ENCODE measurements around the gene RALGAPA1.
"Not testable (repeated sequence)": the region's sequence is repeated elsewhere in the genome, so short reads cannot be mapped to it uniquely, and the experiment has no call there.

RALGAPA1 gene

GRCh38 chr14:35761922-35762321 is 47.2 kb downstream of the RALGAPA1 start:
- DNase-seq (ENCODE audit: low read depth in 2 of 2) = no peak

DNA sequence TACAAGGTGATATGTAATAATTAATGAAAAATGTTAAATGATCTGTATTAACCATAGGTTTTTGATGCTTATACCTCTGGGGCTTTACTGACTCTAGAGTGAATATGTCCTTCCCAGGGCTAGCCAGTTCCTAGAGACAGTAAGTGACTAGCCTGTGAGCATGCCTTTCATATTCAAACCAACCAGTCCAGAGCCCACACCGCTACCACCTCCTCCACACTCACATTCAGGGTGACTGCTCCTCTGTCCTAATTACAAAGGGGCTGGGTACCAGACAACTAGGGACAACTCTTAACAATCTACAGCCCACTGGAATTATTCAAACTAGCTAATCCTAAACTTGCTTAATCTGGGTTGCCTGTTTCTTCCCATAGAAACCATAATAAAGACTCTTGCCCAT is 49.0 kb downstream of the RALGAPA1 start:
- no peak for DNase-seq (ENCODE audit: low read depth in 2 of 2)

- DNase-seq (ENCODE audit: low read depth in 2 of 2) = no peak
These were observed 50.5 kb downstream of the RALGAPA1 start for GRCh38 chr14:35758523-35759129.

GRCh38 chr14:35754671-35755070 is 54.4 kb downstream of the RALGAPA1 start:
- no peak for DNase-seq (ENCODE audit: low read depth in 2 of 2)

DNA sequence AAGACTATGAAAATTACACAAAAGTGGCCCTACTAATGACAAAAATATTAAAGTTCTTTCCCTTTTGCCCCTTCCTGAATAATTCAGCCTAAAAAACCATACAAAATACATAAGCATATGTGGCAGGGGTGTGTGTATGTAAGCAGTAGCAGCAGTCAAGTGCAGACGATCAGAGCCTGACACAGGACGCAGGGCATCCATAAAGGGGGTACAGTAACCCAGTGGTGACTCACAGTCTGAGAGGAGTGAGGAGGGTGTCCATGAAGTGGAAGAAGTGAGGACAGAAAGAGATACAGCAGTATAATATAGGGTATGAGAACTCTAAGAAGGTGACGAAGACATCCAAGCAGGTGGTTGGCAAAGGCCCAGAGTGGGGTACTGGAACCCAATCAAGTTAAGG is 56.7 kb downstream of the RALGAPA1 start:
- no peak for DNase-seq (ENCODE audit: low read depth in 2 of 2)

DNA sequence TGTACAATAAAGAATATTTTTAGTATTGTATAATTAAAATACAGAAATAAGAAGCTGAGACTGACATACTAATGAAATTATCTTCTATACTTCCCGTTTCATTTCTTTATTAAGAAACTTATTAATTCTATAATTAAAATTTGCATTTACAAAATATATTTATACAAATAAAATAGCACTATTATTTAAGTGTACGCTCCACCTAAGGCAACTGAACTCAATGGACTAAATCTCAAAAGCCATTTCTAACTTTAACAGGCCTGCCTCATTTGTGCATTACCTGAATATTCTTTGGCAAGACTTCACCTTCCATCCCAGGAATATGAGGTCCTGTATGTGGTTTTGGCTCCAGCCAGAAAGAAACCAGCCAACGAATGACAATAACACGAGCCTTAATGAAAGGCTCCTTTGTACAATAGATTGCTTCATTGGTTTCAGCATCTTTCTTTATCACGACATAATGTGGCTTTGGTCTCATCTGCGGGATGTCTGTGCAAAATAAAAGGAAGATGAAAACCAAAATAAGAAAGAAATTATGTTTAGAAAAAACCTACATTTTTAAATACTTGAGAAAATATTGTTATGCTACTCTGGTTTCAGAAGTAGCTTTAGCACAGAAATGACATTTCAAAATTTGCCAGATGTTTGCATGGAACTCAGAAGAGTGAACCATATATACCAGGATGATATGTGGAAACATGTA is 58.7 kb downstream of the RALGAPA1 start:
- DNase-seq (ENCODE audit: low read depth in 2 of 2) = no peak

DNA sequence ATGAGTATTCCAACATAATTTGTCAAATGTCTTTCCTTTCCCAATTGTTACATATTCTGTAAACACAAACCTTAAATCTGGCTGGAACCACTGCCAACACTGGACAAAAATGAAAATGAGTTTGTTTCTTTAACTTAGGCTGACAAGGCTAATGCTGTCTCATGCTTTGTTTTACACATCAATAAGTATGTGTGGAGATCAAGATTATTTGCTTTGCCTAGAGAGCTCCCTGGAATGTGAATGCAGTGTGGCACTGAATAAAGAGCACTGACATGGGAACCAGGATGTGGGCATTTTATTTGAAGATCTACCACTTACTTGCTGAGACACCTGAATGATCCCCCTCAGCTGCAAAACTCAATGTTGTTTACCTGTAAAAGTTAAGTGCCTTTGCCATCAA is 61.7 kb downstream of the RALGAPA1 start:
- DNase-seq (ENCODE audit: low read depth in 2 of 2) = no peak

GRCh38 chr14:35742442-35742841 is 66.7 kb downstream of the RALGAPA1 start:
- no peak for DNase-seq (ENCODE audit: low read depth in 2 of 2)

DNA sequence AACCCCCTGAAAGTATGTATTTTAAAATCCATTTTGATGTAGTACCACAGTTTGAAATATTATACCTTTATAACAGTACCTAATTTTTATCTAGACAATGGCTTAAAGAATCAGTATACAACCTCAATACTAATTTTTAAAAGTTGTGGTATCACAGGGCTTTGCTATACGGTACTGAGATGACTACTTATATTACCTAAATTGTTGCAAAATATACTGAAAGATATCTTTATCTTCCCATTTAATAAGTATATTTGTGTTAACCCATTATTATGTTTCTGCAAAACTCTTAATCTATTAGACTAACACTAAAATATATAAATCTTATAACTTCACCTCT is 67.1 kb downstream of the RALGAPA1 start:
- DNase-seq (ENCODE audit: low read depth in 2 of 2) = no peak

GRCh38 chr14:35741345-35742031 is 67.6 kb downstream of the RALGAPA1 start:
- no peak for DNase-seq (ENCODE audit: low read depth in 2 of 2)

- DNase-seq (ENCODE audit: low read depth in 2 of 2) = no peak
These were observed 68.9 kb downstream of the RALGAPA1 start for GRCh38 chr14:35740215-35740614.

DNA sequence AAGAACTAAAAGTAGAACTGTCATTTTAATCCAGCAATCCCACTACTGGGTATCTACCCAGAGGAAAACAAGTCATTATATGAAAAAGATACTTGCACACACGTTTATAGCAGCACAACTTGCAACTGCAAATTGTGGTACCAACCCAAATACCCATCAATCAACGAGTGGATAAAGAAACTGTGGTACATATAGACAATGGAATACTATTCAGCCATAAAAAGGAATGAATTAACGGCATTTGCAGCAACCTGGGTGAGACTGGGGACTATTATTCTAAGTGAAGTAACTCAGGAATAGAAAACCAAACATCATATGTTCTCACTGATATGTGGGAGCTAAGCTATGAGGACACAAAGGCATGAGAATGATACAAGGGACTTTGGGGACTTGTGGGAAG is 73.9 kb downstream of the RALGAPA1 start:
- not testable (repeated sequence) for DNase-seq (ENCODE audit: low read depth in 2 of 2)

- not testable (repeated sequence) for DNase-seq (ENCODE audit: low read depth in 2 of 2)
These were observed 75.6 kb downstream of the RALGAPA1 start for GRCh38 chr14:35733510-35733909.

DNA sequence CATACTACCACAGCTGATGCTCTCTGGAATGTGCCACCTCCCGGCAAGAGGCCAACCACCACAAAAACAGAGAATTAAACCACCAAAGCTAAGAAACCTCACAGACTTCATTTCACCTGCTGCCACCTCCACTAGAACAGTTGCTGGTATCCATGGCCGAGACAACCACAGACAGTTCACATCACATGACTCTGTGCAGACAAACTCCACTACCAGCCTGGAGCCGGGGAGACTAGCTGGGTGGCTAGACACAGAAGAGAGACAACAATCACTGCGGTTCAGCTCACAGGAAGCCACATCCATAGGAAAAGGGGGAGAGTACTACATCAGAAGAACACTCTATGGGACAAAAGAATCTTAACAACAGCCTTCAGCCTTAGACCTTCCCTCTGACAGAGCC is 78.2 kb downstream of the RALGAPA1 start:
- no peak for DNase-seq (ENCODE audit: low read depth in 2 of 2)

DNA sequence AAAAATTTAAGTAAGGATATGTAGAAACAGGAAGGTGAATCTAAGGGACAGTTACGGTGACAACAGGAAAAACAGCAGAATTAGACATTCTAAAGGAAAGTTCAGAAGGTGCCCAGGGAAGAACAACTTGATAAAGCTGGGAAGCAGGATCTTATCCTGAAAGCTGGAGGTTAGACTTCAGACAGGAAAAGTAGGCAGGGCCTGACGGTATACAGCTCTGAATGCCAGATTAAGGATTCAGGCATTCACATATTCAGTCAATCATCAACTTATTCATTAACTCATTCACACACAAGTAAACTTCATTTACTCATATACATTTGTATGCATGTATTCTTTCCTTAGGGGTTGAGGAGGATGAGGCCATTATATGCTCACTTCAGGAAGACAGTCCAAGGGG is 81.3 kb downstream of the RALGAPA1 start:
- DNase-seq (ENCODE audit: low read depth in 2 of 2) = no peak

GRCh38 chr14:35725930-35726329 is 83.2 kb downstream of the RALGAPA1 start:
- no peak for DNase-seq (ENCODE audit: low read depth in 2 of 2)

- no peak for DNase-seq (ENCODE audit: low read depth in 2 of 2)
These were observed 94.0 kb downstream of the RALGAPA1 start for GRCh38 chr14:35715079-35715478.

GRCh38 chr14:35712466-35712865 is 96.6 kb downstream of the RALGAPA1 start:
- DNase-seq (ENCODE audit: low read depth in 2 of 2) = no peak

GRCh38 chr14:35708062-35708461 is 101.0 kb downstream of the RALGAPA1 start:
- DNase-seq (ENCODE audit: low read depth in 2 of 2) = no peak

DNA sequence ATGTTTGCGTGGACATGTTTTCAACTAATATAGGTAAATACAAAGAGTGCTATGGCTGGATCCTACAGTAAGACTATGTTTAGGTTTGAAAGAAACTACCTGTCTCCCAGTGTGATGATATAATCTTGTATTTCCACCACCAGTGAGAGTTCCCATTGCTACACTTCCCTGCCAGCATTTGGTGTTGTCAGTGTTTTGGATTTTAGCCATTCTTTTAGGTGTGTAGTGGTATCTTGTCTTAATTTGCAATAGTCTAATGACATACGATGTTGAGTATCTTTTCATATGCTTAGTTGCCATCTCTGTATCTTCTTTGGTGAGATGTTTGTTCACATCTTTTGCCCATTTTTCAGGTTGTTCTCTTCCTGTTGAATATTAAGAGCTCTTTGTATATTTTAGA is 103.5 kb downstream of the RALGAPA1 start:
- DNase-seq (ENCODE audit: low read depth in 2 of 2) = no peak

- DNase-seq (ENCODE audit: low read depth in 2 of 2) = no peak
These were observed 104.2 kb downstream of the RALGAPA1 start for GRCh38 chr14:35704793-35705493.

DNA sequence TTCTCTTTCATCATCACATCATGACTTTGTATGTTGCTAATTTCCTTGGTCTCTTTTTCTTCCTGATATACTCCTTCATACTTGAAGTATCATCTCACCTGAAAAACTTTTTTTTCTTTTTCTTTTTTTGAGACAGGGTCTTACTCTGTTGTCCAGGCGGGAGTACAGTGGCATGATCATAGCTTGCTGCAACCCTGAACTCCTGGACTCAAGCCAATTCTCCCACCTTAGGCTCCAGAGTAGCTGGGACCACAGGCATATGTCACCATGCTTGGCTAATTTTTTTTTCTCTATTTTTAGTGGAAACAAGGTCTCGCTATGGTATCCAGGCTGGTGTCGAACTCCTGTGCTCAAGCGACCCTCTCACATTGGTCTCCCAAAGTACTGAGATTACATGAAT is 107.6 kb downstream of the RALGAPA1 start:
- no peak for DNase-seq (ENCODE audit: low read depth in 2 of 2)
